PC-9 (cell line): ENCODE measurements around the gene TDRKH. TPM values are rescaled to one million over a fixed set of nuclear protein-coding genes. Genes with fewer than 3 reads are reported as not detected.

ENCODE experiments used
- BruUV-seq: library from RNA; stranded (reverse); fragments of 400-500 nt; replicated peaks from 2 replicates; lab custom pipeline; 2021; lab: Mats Ljungman, UMichigan
- CTCF ChIA-PET: fragments of 300-600 bp; sonication (Branson Sonifier 250); formaldehyde crosslinking; loops from one replicate; lab custom pipeline; 2022; ENCODE audit warnings: antibody characterized with exemption; lab: Charles Lee
- POLR2A ChIA-PET: fragments of 300-600 bp; sonication (Branson Sonifier 250); formaldehyde crosslinking; loops from one replicate; lab custom pipeline; 2022; ENCODE audit warnings: antibody characterized with exemption; ENCODE audit not compliant: unreplicated experiment; lab: Charles Lee
- DNase-seq, 2 experiments: peaks; one replicate each; pipeline versions ENCODE4 v3.0.0 to v3.0.0-alpha.2; 2015 to 2022; ENCODE audit warnings: mixed read lengths in 1 of 2
- H2AFZ ChIP-seq: fragments of 200-600 bp; sonication (generic); 2 replicates; pipeline ENCODE4 v1.8.1; 2017; ENCODE audit warnings: antibody characterized with exemption
- H3F3A ChIP-seq: fragments of 200-600 bp; sonication (generic); 2 replicates; pipeline ENCODE4 v1.8.1; 2017; ENCODE audit warnings: antibody characterized with exemption, mild to moderate bottlenecking, low read depth; ENCODE audit not compliant: insufficient read depth
- H3K27ac ChIP-seq: fragments of 200-600 bp; sonication (generic); 2 replicates; pipeline ENCODE4 v1.6.1; 2016; ENCODE audit warnings: mixed run types
- H3K27me3 ChIP-seq: fragments of 200-600 bp; sonication (generic); 2 replicates; pipeline ENCODE4 v1.6.1; 2016; ENCODE audit warnings: low read depth, mixed run types; ENCODE audit not compliant: insufficient read depth
- H3K36me3 ChIP-seq: fragments of 200-600 bp; sonication (generic); 2 replicates; pipeline ENCODE4 v1.6.1; 2016; ENCODE audit warnings: low read depth, mixed run types
- H3K4me1 ChIP-seq: fragments of 200-600 bp; sonication (generic); replicated peaks from 2 replicates; pipeline ENCODE4 v1.6.1; 2016; ENCODE audit warnings: mixed run types; ENCODE audit not compliant: insufficient read depth
- H3K4me2 ChIP-seq: fragments of 200-600 bp; sonication (generic); 2 replicates; pipeline ENCODE4 v1.6.1; 2017; ENCODE audit warnings: mixed run types
- H3K4me3 ChIP-seq: fragments of 200-600 bp; sonication (generic); 2 replicates; pipeline ENCODE4 v1.6.1; 2016; ENCODE audit warnings: mixed run types
- H3K79me2 ChIP-seq: fragments of 200-600 bp; sonication (generic); 2 replicates; pipeline ENCODE4 v1.6.1; 2017; ENCODE audit warnings: low read depth, mixed run types
- H3K9me2 ChIP-seq: fragments of 200-600 bp; sonication (generic); 2 replicates; pipeline ENCODE4 v1.8.1; 2017; ENCODE audit warnings: mild to moderate bottlenecking; ENCODE audit not compliant: insufficient read depth
- H3K9me3 ChIP-seq: fragments of 200-600 bp; sonication (generic); 2 replicates; pipeline ENCODE4 v1.8.1; 2016; ENCODE audit warnings: low read depth; ENCODE audit not compliant: insufficient read depth
- H4K20me1 ChIP-seq: fragments of 200-600 bp; sonication (generic); 2 replicates; pipeline ENCODE4 v1.8.1; 2017; ENCODE audit not compliant: insufficient read depth
- EZH2 ChIP-seq: fragments of 200-600 bp; sonication (generic); IDR thresholded peaks from 2 replicates; pipeline ENCODE4 v1.8.0; 2017; ENCODE audit warnings: antibody characterized with exemption, low read depth
- intact Hi-C: fragments of 100-400 bp; cut with micrococcal nuclease; formaldehyde crosslinking; loops from one replicate; pipeline ENCODE4 v1.10.0; 2022; ENCODE audit not compliant: unreplicated experiment
- total RNA-seq: library from RNA; stranded (reverse); gene quantifications from 2 replicates; pipeline ENCODE4 v1.2.3, GENCODE V29; 2021
- TF ChIP-seq, protein P1 (sequence below): fragments of 200-600 bp; sonication (generic); conservative IDR thresholded peaks from 2 replicates; pipeline ENCODE4 v1.6.1; 2017; ENCODE audit warnings: mixed run types, antibody characterized with exemption, mild to moderate bottlenecking, moderate library complexity

The TDRKH gene
- total RNA-seq, 1 experiment from 2014 or later, result 17.3 TPM

DNA sequence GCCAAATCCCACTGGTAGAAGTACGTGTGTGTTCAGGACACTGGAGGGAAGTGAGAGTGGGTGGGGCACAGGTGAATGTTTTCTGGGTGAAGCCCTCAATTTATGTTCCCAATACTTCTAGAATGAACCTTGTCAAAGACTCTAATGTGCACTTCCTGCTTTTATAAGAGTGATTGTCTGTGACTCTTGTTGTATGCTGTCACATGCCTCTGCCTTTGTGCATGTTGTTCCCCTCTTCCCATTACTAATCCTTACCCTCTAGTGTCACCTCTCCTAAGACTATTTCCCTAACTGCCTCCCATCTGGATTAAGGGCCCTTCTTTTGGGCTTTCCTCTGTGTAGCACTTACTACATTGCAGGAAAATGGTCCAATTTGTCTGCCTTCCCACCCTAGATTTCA, 17.5 kb upstream of the TDRKH start:
- no peak for DNase-seq
- H3K9me3 ChIP-seq, result no peaks in the 10 kb centered on the region
- H3K79me2 ChIP-seq, result no peaks in the 10 kb centered on the region
- ChIA-PET POLR2A (interaction anchor here (0.6 kb wide), 1 partner anchor 13 kb away, joined by 3 read pairs; no protein-coding TSS in a partner anchor), CTCF (no interaction called here)
- intact Hi-C loops, result no loop called here
- H3K4me1 ChIP-seq, result no peaks in the 10 kb centered on the region
- no TSS peak for BruUV-seq
- H3K36me3 ChIP-seq, result no peaks in the 10 kb centered on the region
- H2AFZ ChIP-seq, result no peak overlapping the region
- H3K27me3 ChIP-seq, result peaks cover 3% of the 10 kb centered on the region; the same call in 1 of the 2 replicates
- H3K27ac ChIP-seq, result no peak overlapping the region
- H3K4me3 ChIP-seq, result no peak overlapping the region
- TF ChIP-seq EZH2, result no peak
- TF ChIP-seq, protein P1, sequence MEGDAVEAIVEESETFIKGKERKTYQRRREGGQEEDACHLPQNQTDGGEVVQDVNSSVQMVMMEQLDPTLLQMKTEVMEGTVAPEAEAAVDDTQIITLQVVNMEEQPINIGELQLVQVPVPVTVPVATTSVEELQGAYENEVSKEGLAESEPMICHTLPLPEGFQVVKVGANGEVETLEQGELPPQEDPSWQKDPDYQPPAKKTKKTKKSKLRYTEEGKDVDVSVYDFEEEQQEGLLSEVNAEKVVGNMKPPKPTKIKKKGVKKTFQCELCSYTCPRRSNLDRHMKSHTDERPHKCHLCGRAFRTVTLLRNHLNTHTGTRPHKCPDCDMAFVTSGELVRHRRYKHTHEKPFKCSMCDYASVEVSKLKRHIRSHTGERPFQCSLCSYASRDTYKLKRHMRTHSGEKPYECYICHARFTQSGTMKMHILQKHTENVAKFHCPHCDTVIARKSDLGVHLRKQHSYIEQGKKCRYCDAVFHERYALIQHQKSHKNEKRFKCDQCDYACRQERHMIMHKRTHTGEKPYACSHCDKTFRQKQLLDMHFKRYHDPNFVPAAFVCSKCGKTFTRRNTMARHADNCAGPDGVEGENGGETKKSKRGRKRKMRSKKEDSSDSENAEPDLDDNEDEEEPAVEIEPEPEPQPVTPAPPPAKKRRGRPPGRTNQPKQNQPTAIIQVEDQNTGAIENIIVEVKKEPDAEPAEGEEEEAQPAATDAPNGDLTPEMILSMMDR, result no peak
- H3K4me2 ChIP-seq, result no peak overlapping the region
- H3K9me2 ChIP-seq, result no peaks in the 10 kb centered on the region
- H4K20me1 ChIP-seq, result no peaks in the 10 kb centered on the region
- no peaks in the 10 kb centered on the region for H3F3A ChIP-seq

DNA sequence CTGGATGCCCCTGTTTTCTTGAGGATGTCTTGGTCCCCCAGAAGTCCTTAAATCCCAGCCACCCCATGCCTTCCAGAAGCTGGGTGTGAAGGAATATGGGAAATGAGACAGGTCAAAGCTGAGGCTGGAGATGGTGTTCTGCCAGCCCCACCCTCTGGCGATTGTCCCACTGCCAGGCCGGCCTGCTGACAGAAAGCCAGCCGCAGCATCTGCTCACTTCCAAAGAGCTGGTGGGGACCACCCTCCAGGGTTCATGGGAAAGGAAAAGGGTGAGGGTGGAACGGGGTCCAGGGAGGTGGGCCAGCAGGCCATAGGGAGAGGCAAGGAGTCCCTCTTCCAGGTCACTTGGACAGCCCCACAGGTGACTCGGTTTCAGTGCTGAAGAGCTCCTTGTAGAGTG, 16.8 kb upstream of the TDRKH start:
- H3K79me2 ChIP-seq, result no peaks in the 10 kb centered on the region
- H3F3A ChIP-seq, result no peaks in the 10 kb centered on the region
- H3K9me2 ChIP-seq, result no peaks in the 10 kb centered on the region
- TF ChIP-seq, protein P1, result no peak
- H3K4me2 ChIP-seq, result no peak overlapping the region
- DNase-seq, result no peak
- no peak overlapping the region for H3K4me3 ChIP-seq
- no peaks in the 10 kb centered on the region for H3K4me1 ChIP-seq
- intact Hi-C loops, result no loop called here
- H3K36me3 ChIP-seq, result no peaks in the 10 kb centered on the region
- no peaks in the 10 kb centered on the region for H4K20me1 ChIP-seq
- H3K9me3 ChIP-seq, result no peaks in the 10 kb centered on the region
- H2AFZ ChIP-seq, result no peak overlapping the region
- no peak overlapping the region for H3K27ac ChIP-seq
- ChIA-PET CTCF (no interaction called here), POLR2A (no interaction called here)
- BruUV-seq, result no TSS peak
- peaks cover 3% of the 10 kb centered on the region; the same call in 1 of the 2 replicates for H3K27me3 ChIP-seq

DNA sequence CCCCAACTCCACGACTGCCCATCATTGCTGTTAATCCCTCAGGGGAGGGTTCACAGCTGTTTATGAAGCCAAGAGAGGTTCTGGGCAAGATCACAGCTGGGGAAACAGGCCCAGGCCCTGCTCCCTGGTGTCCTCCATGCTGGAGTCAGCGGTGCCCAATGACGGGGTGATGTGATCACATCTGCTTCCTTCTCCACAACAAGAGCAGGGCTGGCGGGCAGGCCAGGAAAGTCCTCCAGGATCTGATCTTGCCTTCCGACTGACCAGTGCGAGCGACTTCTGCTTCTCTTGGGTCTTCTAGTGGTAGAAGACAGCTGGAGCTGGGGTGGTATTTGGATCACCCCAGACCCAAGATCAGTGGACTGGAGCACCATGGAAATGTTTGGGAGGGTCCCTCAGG, 15.9 kb upstream of the TDRKH start:
- ChIA-PET CTCF (no interaction called here), POLR2A (no interaction called here)
- Histone ChIP-seq H3K36me3 (no peaks in the 10 kb centered on the region), H3F3A (no peaks in the 10 kb centered on the region), H4K20me1 (no peaks in the 10 kb centered on the region), H3K27ac (no peak overlapping the region), H3K79me2 (no peaks in the 10 kb centered on the region), H3K4me2 (no peak overlapping the region), H3K9me3 (no peaks in the 10 kb centered on the region), H3K4me1 (no peaks in the 10 kb centered on the region), H3K4me3 (no peak overlapping the region), H3K27me3 (peaks cover 3% of the 10 kb centered on the region; the same call in 1 of the 2 replicates), H2AFZ (no peak overlapping the region), H3K9me2 (no peaks in the 10 kb centered on the region)
- BruUV-seq, result no TSS peak
- DNase-seq, result no peak
- TF ChIP-seq, protein P1, result no peak
- TF ChIP-seq EZH2, result no peak
- intact Hi-C loops, result no loop called here
